IMR-90 (cell line): Measurements from ENCODE around the gene DPYD. TPM values are rescaled to one million over a fixed set of nuclear protein-coding genes. Genes with fewer than 3 reads are reported as not detected.

Source experiments
- ATAC-seq: fragments of 200-7000 bp; cut with Tn5 transposase; 2 replicates; pipeline ENCODE4 v1.9.1; 2020; ENCODE audit warnings: low read depth, mild to moderate bottlenecking, moderate library complexity
- BruUV-seq: library from RNA; stranded (reverse); fragments of 400-500 nt; replicated peaks from 2 replicates; lab custom pipeline; 2021; lab: Mats Ljungman, UMichigan
- CTCF ChIA-PET: fragments of 300-600 bp; formaldehyde crosslinking; extraction: SDS; loops from one replicate; lab custom pipeline; 2021; ENCODE audit warnings: antibody characterized with exemption; lab: Yijun Ruan, JAX
- POLR2A ChIA-PET: fragments of 300-600 bp; sonication (Branson Sonifier 250); formaldehyde crosslinking; loops from one replicate; lab custom pipeline; 2022; ENCODE audit warnings: antibody characterized with exemption; ENCODE audit not compliant: unreplicated experiment; lab: Charles Lee
- DNase-seq: peaks from one replicate; pipeline ENCODE4 v3.0.0; 2013
- H2AFZ ChIP-seq: replicated peaks from 2 replicates; pipeline ENCODE3; 2013; ENCODE audit warnings: low read length, mild to moderate bottlenecking; ENCODE audit not compliant: poor library complexity
- H2AK5ac ChIP-seq: 2 replicates; pipeline ENCODE4 v1.6.1; 2013; ENCODE audit warnings: low read depth, low read length, inconsistent platforms
- H2AK9ac ChIP-seq: replicated peaks from 2 replicates; pipeline ENCODE3; 2013; ENCODE audit warnings: mild to moderate bottlenecking, low read depth, low read length, moderate library complexity; ENCODE audit not compliant: poor library complexity
- H2BK120ac ChIP-seq: 2 replicates; pipeline ENCODE4 v1.6.1; 2013; ENCODE audit warnings: low read depth, low read length, inconsistent platforms
- H2BK15ac ChIP-seq: 3 replicates; pipeline ENCODE4 v1.6.1; 2013; ENCODE audit warnings: low read depth, low read length, inconsistent platforms
- H2BK20ac ChIP-seq: 2 replicates; pipeline ENCODE4 v1.6.1; 2013; ENCODE audit warnings: low read depth, mild to moderate bottlenecking, inconsistent platforms, low read length, moderate library complexity
- H2BK5ac ChIP-seq: 2 replicates; pipeline ENCODE4 v1.6.1; 2013; ENCODE audit warnings: mild to moderate bottlenecking, low read depth, low read length, inconsistent platforms; ENCODE audit not compliant: poor library complexity, severe bottlenecking
- H3K14ac ChIP-seq: replicated peaks from 2 replicates; pipeline ENCODE4 v1.6.1; 2013; ENCODE audit warnings: low read depth, low read length, inconsistent platforms
- H3K18ac ChIP-seq: 2 replicates; pipeline ENCODE4 v1.6.1; 2013; ENCODE audit warnings: low read depth, low read length, control low read depth
- H3K23ac ChIP-seq: 2 replicates; pipeline ENCODE4 v1.6.1; 2013; ENCODE audit warnings: low read depth, low read length, inconsistent platforms
- H3K27ac ChIP-seq: 2 replicates; pipeline ENCODE4 v1.5.1; 2013; ENCODE audit warnings: mild to moderate bottlenecking, control low read depth, low read length; ENCODE audit not compliant: insufficient read depth
- H3K27me3 ChIP-seq: 2 replicates; pipeline ENCODE4 v1.6.1; 2013; ENCODE audit warnings: low read length; ENCODE audit not compliant: control insufficient read depth, insufficient read depth
- H3K36me3 ChIP-seq: 2 replicates; pipeline ENCODE4 v1.6.1; 2013; ENCODE audit warnings: low read length, mixed read lengths; ENCODE audit not compliant: control insufficient read depth, insufficient read depth
- H3K4ac ChIP-seq: 2 replicates; pipeline ENCODE4 v1.6.1; 2013; ENCODE audit warnings: low read depth, low read length, inconsistent platforms
- H3K4me1 ChIP-seq: 2 replicates; pipeline ENCODE4 v1.6.1; 2013; ENCODE audit warnings: low read length, mixed read lengths; ENCODE audit not compliant: control insufficient read depth, insufficient read depth
- H3K4me2 ChIP-seq: 2 replicates; pipeline ENCODE4 v1.6.1; 2013; ENCODE audit warnings: low read depth, mild to moderate bottlenecking, control low read depth, low read length, moderate library complexity
- H3K4me3 ChIP-seq: 2 replicates; pipeline ENCODE4 v1.5.1; 2013; ENCODE audit warnings: low read depth, mild to moderate bottlenecking, control low read depth, low read length, moderate library complexity; ENCODE audit not compliant: insufficient read depth
- H3K56ac ChIP-seq: 2 replicates; pipeline ENCODE4 v1.6.1; 2013; ENCODE audit warnings: low read length, inconsistent platforms; ENCODE audit not compliant: insufficient read depth; ENCODE audit errors: extremely low read depth
- H3K79me1 ChIP-seq, 2 experiments: 2 replicates each; pipeline ENCODE4 v1.6.1; 2013; ENCODE audit warnings: low read length in 2 of 2, inconsistent platforms in 1 of 2, low read depth in 1 of 2
- H3K9ac ChIP-seq: 2 replicates; pipeline ENCODE4 v1.6.1; 2013; ENCODE audit warnings: low read depth, low read length, control low read depth
- H3K9me1 ChIP-seq: 2 replicates; pipeline ENCODE4 v1.6.1; 2013; ENCODE audit warnings: low read length, inconsistent platforms; ENCODE audit not compliant: insufficient read depth
- H3K9me3 ChIP-seq: 2 replicates; pipeline ENCODE4 v1.6.1; 2013; ENCODE audit warnings: low read length; ENCODE audit not compliant: control insufficient read depth, insufficient read depth
- H4K20me1 ChIP-seq: 2 replicates; pipeline ENCODE4 v1.6.1; 2013; ENCODE audit warnings: low read length, inconsistent platforms; ENCODE audit not compliant: insufficient read depth
- H4K5ac ChIP-seq: 2 replicates; pipeline ENCODE4 v1.6.1; 2013; ENCODE audit warnings: mild to moderate bottlenecking, low read depth, low read length, control low read depth
- H4K8ac ChIP-seq, 2 experiments: 2 replicates each; pipeline ENCODE4 v1.6.1; 2013; ENCODE audit warnings: low read depth in 2 of 2, low read length in 2 of 2, control low read depth in 1 of 2, inconsistent platforms in 1 of 2
- H4K91ac ChIP-seq: 2 replicates; pipeline ENCODE4 v1.6.1; 2013; ENCODE audit warnings: low read depth, low read length, inconsistent platforms; ENCODE audit not compliant: insufficient read depth
- BHLHE40 ChIP-seq: fragments of 150-350 bp; IDR thresholded peaks from 2 replicates; pipeline ENCODE4 v1.6.1; 2016; ENCODE audit warnings: mild to moderate bottlenecking, low read depth, low read length
- ELK1 ChIP-seq: fragments of 150-350 bp; IDR thresholded peaks from 2 replicates; pipeline ENCODE4 v1.6.1; 2016; ENCODE audit warnings: low read depth, mild to moderate bottlenecking, low read length, moderate library complexity, borderline replicate concordance
- FOS ChIP-seq: fragments of 150-350 bp; IDR thresholded peaks from 2 replicates; pipeline ENCODE4 v1.6.1; 2016; ENCODE audit warnings: low read depth, low read length
- MAFK ChIP-seq: IDR thresholded peaks from 2 replicates; pipeline ENCODE4 v1.6.1; 2012; ENCODE audit warnings: low read depth, low read length, improper control_type of control experiment
- MXI1 ChIP-seq: IDR thresholded peaks from 2 replicates; pipeline ENCODE4 v1.6.1; 2012; ENCODE audit warnings: low read depth, mild to moderate bottlenecking, low read length, moderate library complexity, borderline replicate concordance
- NFE2L2 ChIP-seq: fragments of 150-350 bp; IDR thresholded peaks from 2 replicates; pipeline ENCODE4 v1.6.1; 2016; ENCODE audit warnings: low read depth, mild to moderate bottlenecking, low read length
- RAD21 ChIP-seq: IDR thresholded peaks from 2 replicates; pipeline ENCODE4 v1.6.1; 2012; ENCODE audit warnings: low read length, improper control_type of control experiment
- RFX5 ChIP-seq: IDR thresholded peaks from 2 replicates; pipeline ENCODE4 v1.8.0; 2012; ENCODE audit warnings: low read depth, mild to moderate bottlenecking, low read length, moderate library complexity
- WGBS, 2 experiments: methylation state at CpG; one replicate each; pipeline versions ENCODE4 v1.1.5 to v1.1.7; 2013; ENCODE audit warnings: missing lambda C conversion rate in 2 of 2; ENCODE audit not compliant: insufficient read length in 1 of 2; ENCODE audit errors: extremely low coverage in 2 of 2; 5-methylcytosine and 5-hydroxymethylcytosine counted together
- dilution Hi-C: fragments of 300-500 bp; cut with HindIII; formaldehyde crosslinking; loops from one replicate; pipeline ENCODE4 v1.14.3; 2018; ENCODE audit warnings: low sequenced_read_pairs; ENCODE audit not compliant: unreplicated experiment
- in situ Hi-C: fragments of 300-500 bp; cut with MboI; formaldehyde crosslinking; loops from 3 replicates; pipeline ENCODE4 v1.14.3; 2019; ENCODE audit warnings: low sequenced_read_pairs, inconsistent platforms, mixed read lengths
- intact Hi-C: fragments of 100-400 bp; cut with micrococcal nuclease; formaldehyde crosslinking; loops from 2 replicates; pipeline ENCODE4 v1.10.0; 2022
- polyA plus RNA-seq, 3 experiments: library from polyadenylated mRNA; depleted of rRNA; stranded (reverse); fragments of >200 nt; gene quantifications; 2 replicates each; pipeline ENCODE4 v1.2.3, GENCODE V29; 2012; ENCODE audit warnings: low replicate concordance in 1 of 3
- total RNA-seq: library from RNA; depleted of rRNA; stranded (reverse); fragments of >200 nt; gene quantifications from 2 replicates; pipeline ENCODE4 v1.2.3, GENCODE V29; 2012

The DPYD gene
- total and polyA plus RNA-seq, 2 of the 4 experiments (the other 2 are of a cell fraction), result 9.3 to 47.3 TPM

- Histone ChIP-seq H2BK5ac (no peak overlapping the region), H4K20me1 (no peaks in the 10 kb centered on the region), H3K18ac (no peak overlapping the region), H3K4ac (no peak overlapping the region), H3K4me1 (no peaks in the 10 kb centered on the region; the same call in 1 of the 2 replicates), H3K23ac (no peak overlapping the region), H3K27ac (no peak overlapping the region), H3K27me3 (no peaks in the 10 kb centered on the region), H2BK20ac (no peak overlapping the region), H3K4me2 (no peak overlapping the region), H2AFZ (no peak overlapping the region), H4K91ac (no peak overlapping the region), H3K9ac (no peak overlapping the region), H3K36me3 (no peaks in the 10 kb centered on the region), H2BK120ac (no peak overlapping the region), H2AK9ac (no peak overlapping the region), H2AK5ac (no peak overlapping the region), H3K9me1 (no peaks in the 10 kb centered on the region), H4K5ac (no peak overlapping the region), H3K79me1 (no peaks in the 10 kb centered on the region), H4K8ac (no peak overlapping the region), H2BK15ac (no peak overlapping the region), H3K4me3 (no peak overlapping the region), H3K14ac (no peak overlapping the region), H3K56ac (no peak overlapping the region), H3K9me3 (no peaks in the 10 kb centered on the region)
- in situ Hi-C loops (no loop called here), dilution Hi-C loops (no loop called here), intact Hi-C loops (loop anchor here (10.0 kb wide), 1 partner anchor 358 kb away; no protein-coding TSS in a partner anchor)
- POLR2A ChIA-PET, result no interaction called here
- no TSS peak for BruUV-seq
- WGBS, 2 experiments, result no CpG with 5 or more reads among the region's 2 CpGs
- no peak for ATAC-seq
- CTCF ChIA-PET, result no interaction called here
- DNase-seq, result no peak
- TF ChIP-seq FOS (no peak), RAD21 (no peak), BHLHE40 (no peak), MXI1 (no peak), RFX5 (no peak), MAFK (no peak), ELK1 (no peak), NFE2L2 (no peak)
Measured at GRCh38 chr1:97307151-97307550, 613.7 kb downstream of the DPYD start.
